ENCODE data around the gene RPL32. TPM values are rescaled to one million over a fixed set of nuclear protein-coding genes. Genes with fewer than 3 reads are reported as not detected.

The RPL32 gene
- total and polyA plus RNA-seq, 9 donors, result 1,975 to 7,414 (median 2,983) TPM

DNA sequence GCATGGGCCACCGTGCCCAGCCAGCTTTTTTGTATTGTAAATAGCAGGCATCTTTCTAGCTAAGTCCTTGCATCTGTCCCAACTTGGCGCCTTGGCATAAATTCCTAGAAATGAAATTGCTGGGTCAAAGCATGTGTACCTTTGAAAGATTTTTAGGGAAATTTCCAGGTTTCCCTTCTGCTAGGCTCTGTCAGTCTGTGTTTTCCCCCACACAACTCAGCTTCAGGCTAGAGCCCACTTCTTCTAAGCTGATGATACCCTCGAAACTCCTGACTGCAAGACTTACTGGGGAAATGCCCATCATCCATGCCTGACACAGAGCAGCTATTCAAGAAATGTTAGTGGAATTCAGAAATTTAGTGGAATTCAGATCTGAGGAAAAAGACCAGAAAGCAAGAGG, 10.8 kb upstream of the RPL32 start:
- Histone ChIP-seq H3K4me3 (no peak overlapping the region), H3K36me3 (no peaks in the 10 kb centered on the region), H3K27ac (no peak overlapping the region), H3K27me3 (no peaks in the 10 kb centered on the region), H3K4me1 (ENCODE audit: insufficient read depth) (no peaks in the 10 kb centered on the region), H3K9me3 (no peaks in the 10 kb centered on the region)
- 81 to 89% (median 83%) methylated on average over 3 of the region's 3 CpGs for WGBS, 3 donors
- no peak for DNase-seq
- intact Hi-C loops (cut with DNase I), result no loop called here
- no peak for TF ChIP-seq POLR2A (IDR thresholded peaks at IDR 0.05)
- no peak for TF ChIP-seq EP300 (IDR thresholded peaks at IDR 0.05)
- TF ChIP-seq, protein P1, sequence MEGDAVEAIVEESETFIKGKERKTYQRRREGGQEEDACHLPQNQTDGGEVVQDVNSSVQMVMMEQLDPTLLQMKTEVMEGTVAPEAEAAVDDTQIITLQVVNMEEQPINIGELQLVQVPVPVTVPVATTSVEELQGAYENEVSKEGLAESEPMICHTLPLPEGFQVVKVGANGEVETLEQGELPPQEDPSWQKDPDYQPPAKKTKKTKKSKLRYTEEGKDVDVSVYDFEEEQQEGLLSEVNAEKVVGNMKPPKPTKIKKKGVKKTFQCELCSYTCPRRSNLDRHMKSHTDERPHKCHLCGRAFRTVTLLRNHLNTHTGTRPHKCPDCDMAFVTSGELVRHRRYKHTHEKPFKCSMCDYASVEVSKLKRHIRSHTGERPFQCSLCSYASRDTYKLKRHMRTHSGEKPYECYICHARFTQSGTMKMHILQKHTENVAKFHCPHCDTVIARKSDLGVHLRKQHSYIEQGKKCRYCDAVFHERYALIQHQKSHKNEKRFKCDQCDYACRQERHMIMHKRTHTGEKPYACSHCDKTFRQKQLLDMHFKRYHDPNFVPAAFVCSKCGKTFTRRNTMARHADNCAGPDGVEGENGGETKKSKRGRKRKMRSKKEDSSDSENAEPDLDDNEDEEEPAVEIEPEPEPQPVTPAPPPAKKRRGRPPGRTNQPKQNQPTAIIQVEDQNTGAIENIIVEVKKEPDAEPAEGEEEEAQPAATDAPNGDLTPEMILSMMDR (IDR thresholded peaks at IDR 0.05), result no peak

DNA sequence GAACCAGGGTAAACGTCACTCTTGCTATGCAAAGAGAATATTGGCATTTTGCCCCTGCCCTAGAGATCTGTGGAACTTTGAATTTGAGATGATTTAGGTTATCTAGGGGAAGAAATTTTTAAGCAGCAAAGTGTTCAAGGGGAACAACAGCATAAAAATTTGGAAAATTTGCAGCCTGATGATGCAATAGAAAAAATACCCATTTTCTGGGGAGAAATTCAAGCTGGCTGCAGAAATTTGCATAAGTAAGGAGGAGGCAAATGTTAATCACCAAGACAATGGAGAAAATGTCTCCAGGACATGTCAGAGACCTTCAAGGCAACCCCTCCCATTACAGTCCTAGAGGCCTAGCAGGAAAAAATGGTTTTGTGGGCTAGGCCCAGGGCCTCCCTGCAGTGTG, 4.4 kb upstream of the RPL32 start:
- H3K4me3 ChIP-seq, result no peak overlapping the region
- 52 to 68% (median 61%) methylated on average over 1 of the region's 1 CpG for WGBS, 3 donors
- no peaks in the 10 kb centered on the region for H3K36me3 ChIP-seq
- H3K9me3 ChIP-seq, result no peaks in the 10 kb centered on the region
- DNase-seq, result no peak
- no peaks in the 10 kb centered on the region for H3K4me1 ChIP-seq (ENCODE audit: insufficient read depth)
- TF ChIP-seq POLR2A (IDR thresholded peaks at IDR 0.05) (no peak), EP300 (IDR thresholded peaks at IDR 0.05) (no peak)
- TF ChIP-seq, protein P1 (IDR thresholded peaks at IDR 0.05), result no peak
- H3K27ac ChIP-seq, result no peak overlapping the region
- intact Hi-C loops (cut with DNase I), result no loop called here
- no peaks in the 10 kb centered on the region for H3K27me3 ChIP-seq

DNA sequence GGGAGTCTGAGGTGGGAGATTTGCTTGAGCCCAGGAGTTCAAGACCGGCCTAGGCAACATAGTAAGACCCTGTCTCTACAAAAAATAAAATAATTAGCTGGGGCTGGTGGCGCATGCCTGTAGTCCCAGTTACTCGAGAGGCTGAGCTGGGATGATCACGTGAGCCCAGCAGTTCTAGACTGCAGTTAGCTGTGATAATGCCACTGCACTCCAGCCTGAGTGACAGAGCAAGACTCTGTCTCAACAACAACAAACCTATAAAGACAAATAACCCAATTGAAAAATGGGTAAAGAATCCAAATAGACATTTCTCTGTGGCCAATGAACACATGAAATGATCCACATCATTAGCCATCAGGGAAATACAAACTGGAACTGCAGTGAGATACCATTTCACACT, 1.1 kb upstream of the RPL32 start:
- DNase-seq, result no peak
- no peak for TF ChIP-seq POLR2A (IDR thresholded peaks at IDR 0.05)
- TF ChIP-seq, protein P1 (IDR thresholded peaks at IDR 0.05), result no peak
- TF ChIP-seq EP300 (IDR thresholded peaks at IDR 0.05), result no peak
- Histone ChIP-seq H3K9me3 (no peaks in the 10 kb centered on the region), H3K4me3 (no peak overlapping the region), H3K4me1 (ENCODE audit: insufficient read depth) (peaks cover 3% of the 10 kb centered on the region), H3K36me3 (no peaks in the 10 kb centered on the region), H3K27me3 (no peaks in the 10 kb centered on the region), H3K27ac (no peak overlapping the region)
- intact Hi-C loops (cut with DNase I), result no loop called here
- 92 to 94% (median 93%) methylated on average over 4 of the region's 4 CpGs for WGBS, 3 donors

DNA sequence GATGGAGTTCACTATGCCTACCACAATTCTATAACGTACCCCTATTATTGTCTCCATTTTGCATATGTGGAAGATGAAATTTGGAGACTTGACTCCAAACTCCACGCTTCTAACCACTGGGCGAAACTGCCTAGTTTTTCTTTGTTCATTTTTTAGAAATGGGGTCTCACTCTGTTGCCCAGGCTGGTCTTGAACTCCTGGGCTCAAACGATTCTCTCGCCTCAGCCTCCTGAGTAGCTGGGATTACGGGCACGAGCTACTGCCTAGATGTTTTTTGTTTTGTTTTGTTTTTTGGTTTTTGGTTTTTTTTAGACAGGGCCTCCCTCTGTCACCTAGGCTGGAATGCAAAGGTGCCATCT, 584 bp upstream of the RPL32 start:
- Histone ChIP-seq H3K36me3 (no peaks in the 10 kb centered on the region), H3K27me3 (no peaks in the 10 kb centered on the region), H3K9me3 (no peaks in the 10 kb centered on the region), H3K4me1 (ENCODE audit: insufficient read depth) (peaks cover 3% of the 10 kb centered on the region), H3K27ac (no peak overlapping the region), H3K4me3 (no peak overlapping the region)
- TF ChIP-seq, protein P1 (IDR thresholded peaks at IDR 0.05), result no peak
- TF ChIP-seq EP300 (IDR thresholded peaks at IDR 0.05) (no peak), POLR2A (IDR thresholded peaks at IDR 0.05) (no peak)
- 31 to 41% (median 40%) methylated on average over 7 of the region's 7 CpGs for WGBS, 3 donors
- DNase-seq, result no peak
- intact Hi-C loops (cut with DNase I), result no loop called here
